Left kidney (tissue), 2 donors: Measurements from ENCODE around the gene CLCN2. TPM values are rescaled to one million over a fixed set of nuclear protein-coding genes. Genes with fewer than 3 reads are reported as not detected.

Source experiments
- DNase-seq: peaks from one replicate; pipeline ENCODE4 v3.0.0-alpha.2; 2013
- polyA plus RNA-seq: library from polyadenylated mRNA; unstranded; fragments of 120-200 nt; gene quantifications from one replicate; pipeline ENCODE4 v1.2.1, GENCODE V29; 2013; ENCODE audit not compliant: insufficient read length

The CLCN2 gene
- polyA plus RNA-seq, 1 donor, result 13.1 TPM

- DNase-seq, result no peak
Observed at GRCh38 chr3:184327171-184327570, 34.2 kb downstream of the CLCN2 start.

DNA sequence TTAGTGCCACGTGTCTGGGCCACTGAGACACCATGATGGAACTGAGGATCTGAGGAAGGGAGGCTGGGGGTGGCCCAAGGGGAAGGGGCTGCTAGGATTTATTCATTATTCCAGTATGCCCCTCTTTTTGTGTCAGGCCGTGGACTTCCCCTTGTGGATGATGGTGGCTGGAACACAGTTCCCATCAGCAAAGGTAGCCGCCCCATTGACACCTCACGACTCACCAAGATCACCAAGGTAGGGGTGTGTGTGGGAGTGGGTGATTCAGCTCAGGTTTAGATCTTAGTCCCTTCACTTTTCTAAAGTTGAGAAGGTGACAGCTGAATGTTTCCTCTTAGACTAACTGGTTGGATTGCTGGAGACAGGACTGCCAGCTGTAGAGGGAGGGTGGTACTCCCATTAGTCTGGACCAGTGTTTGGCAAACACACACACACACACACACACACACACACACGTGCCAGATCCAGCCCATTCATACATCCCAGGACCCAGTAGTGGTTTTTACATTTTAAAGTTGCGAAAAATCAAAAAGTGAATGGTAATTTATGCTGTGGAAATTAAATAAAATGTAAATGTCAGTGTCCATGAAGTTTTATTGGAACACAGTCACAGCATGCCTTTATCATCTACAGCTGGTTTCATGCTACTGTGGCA, 35.6 kb downstream of the CLCN2 start:
- DNase-seq, result no peak

DNA sequence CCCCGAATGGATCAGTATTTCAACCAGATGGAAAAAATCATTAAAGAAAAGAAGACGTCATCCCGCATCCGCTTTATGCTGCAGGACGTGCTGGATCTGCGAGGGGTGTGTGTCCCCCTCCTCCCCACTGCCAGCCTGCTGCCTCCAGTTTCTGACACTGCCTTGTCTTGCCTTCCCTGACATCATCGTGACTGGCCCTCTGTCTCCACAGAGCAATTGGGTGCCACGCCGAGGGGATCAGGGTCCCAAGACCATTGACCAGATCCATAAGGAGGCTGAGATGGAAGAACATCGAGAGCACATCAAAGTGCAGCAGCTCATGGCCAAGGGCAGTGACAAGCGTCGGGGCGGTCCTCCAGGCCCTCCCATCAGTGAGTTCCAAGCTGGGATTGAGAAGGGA, 36.1 kb downstream of the CLCN2 start:
- no peak for DNase-seq

DNA sequence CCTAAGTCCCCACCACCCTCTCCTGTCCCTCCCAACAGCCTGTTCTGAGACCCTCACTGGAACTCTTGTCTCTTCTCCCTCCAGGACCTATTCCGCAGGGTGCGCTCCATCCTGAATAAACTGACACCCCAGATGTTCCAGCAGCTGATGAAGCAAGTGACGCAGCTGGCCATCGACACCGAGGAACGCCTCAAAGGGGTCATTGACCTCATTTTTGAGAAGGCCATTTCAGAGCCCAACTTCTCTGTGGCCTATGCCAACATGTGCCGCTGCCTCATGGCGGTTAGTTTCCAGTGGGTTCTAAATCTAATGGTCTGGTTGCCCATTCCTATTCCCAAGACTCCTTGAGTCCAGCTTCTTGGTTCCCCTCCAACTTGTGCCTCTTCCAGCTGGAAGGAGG, 37.7 kb downstream of the CLCN2 start:
- DNase-seq, result no peak

- DNase-seq, result no peak
Observed at GRCh38 chr3:184322731-184323487, 38.5 kb downstream of the CLCN2 start.

GRCh38 chr3:184321666-184322065, 39.7 kb downstream of the CLCN2 start:
- no peak for DNase-seq

GRCh38 chr3:184320104-184320445, 41.3 kb downstream of the CLCN2 start:
- no peak for DNase-seq

GRCh38 chr3:184317201-184317600, 44.2 kb downstream of the CLCN2 start:
- no peak for DNase-seq

GRCh38 chr3:184316792-184317191, 44.6 kb downstream of the CLCN2 start:
- no peak for DNase-seq

DNA sequence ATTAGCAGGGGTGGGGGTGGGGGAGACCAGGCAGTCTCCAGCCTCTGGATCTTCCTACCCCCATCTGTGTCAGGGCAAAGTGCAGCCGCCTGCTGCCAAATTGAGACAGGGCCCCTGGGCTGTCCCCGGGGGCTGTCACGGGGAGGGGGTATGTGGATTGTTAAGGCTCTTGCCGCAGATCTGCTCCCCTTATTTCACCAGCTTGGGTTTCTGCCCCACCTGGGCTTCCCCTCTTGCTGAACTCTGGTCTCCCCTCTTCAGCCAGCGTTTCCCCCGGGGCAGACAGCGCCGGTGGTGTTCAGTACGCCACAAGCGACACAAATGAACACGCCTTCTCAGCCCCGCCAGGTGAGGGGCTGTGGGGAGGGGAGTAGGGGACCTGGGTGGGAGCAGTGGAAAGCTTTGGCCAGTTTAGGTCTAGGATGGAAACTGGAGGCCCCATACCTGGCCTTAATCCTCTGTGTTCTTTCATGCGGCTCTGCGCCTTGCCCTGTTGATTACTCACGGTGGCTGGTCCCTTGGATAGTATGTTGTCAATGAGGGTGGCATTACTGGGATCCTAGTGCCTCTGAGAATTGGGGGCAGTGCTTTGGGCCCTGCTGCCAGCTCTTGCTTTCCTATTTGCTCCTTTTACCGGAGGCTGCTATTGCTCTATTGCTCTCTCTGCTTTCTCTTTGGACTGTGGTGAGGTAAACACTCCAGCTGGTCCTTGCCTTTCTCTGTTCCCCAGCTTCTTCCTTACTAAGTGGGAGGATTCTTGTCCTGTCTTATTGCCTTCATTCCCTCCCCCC, 45.3 kb downstream of the CLCN2 start:
- no peak for DNase-seq

DNA sequence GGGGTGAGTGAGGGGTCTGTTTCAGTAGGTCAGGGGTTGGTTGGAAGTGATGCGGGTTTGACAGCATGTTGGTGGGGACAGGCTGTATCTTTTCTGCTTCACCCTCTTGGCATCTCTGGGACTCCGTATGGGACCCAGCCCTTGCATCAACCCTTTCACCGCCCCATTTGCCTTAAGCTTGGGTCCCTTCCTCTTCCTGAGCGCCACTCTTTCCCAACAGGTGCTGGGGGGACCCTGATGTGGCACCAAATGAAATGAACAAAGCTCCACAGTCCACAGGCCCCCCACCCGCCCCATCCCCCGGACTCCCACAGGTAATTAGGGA, 45.9 kb downstream of the CLCN2 start:
- no peak for DNase-seq

GRCh38 chr3:184314700-184315542, 46.5 kb downstream of the CLCN2 start:
- peak; percentile 49 for DNase-seq

DNA sequence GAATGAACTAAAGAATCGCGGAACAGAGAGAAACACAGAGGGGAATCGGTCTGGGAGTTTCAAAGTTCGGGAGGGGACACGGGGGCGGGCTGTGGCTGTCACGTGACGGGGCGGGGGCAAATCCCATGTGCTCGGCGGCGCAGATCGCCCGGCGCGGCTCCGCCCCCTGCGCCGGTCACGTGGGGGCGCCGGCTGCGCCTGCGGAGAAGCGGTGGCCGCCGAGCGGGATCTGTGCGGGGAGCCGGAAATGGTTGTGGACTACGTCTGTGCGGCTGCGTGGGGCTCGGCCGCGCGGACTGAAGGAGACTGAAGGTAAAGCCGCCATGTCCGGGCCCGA, 47.1 kb downstream of the CLCN2 start, which contains the start of gene EIF4G1:
TSS of gene EIF4G1 (plus strand) at position 244 of the 337 bp plus-strand sequence. CDS start 1,191 bp downstream, outside the sequence.
- peak; percentile 88 for DNase-seq

DNA sequence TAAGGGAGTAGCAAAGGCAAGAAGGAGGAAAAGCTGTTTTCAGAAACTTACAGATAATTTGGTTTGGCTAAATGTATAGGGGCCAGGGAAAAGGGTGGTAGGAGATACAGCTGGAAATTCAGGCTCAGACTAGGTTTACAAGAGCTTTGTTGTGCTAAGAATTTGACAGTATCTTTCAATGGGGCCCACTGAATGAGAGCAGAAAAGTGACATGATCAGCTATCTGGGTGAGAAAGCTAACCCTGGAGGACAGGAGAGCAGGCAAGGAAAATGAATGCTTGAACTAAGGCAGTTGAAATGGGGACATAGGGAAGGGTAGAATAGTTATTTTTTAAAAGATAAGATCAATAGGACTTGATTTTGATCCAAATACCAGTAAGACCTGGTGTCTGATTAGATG, 49.8 kb downstream of the CLCN2 start:
- DNase-seq, result no peak

- DNase-seq, result no peak
Observed at GRCh38 chr3:184308744-184309143, 52.7 kb downstream of the CLCN2 start.

- DNase-seq, result no peak
Observed at GRCh38 chr3:184307915-184308314, 53.5 kb downstream of the CLCN2 start.

GRCh38 chr3:184306341-184306972, 54.9 kb downstream of the CLCN2 start:
- no peak for DNase-seq

- no peak for DNase-seq
Observed at GRCh38 chr3:184305577-184305976, 55.8 kb downstream of the CLCN2 start.

DNA sequence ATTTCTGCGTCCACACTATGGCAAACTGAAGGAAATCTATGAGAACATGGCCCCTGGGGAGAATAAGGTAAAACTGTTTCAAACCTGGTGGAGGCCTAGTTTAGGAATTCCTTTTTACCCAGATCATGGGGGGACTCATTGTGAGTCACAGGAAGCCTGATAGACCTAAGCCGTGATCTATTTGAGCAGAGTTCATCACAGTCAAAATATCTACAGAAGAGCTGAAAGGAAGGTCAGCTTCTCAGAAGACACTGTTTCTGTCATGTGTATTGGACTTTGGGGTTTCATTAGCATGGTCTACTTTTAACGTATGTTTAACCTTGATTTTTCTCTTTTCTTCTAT, 61.1 kb downstream of the CLCN2 start:
- no peak for DNase-seq

DNA sequence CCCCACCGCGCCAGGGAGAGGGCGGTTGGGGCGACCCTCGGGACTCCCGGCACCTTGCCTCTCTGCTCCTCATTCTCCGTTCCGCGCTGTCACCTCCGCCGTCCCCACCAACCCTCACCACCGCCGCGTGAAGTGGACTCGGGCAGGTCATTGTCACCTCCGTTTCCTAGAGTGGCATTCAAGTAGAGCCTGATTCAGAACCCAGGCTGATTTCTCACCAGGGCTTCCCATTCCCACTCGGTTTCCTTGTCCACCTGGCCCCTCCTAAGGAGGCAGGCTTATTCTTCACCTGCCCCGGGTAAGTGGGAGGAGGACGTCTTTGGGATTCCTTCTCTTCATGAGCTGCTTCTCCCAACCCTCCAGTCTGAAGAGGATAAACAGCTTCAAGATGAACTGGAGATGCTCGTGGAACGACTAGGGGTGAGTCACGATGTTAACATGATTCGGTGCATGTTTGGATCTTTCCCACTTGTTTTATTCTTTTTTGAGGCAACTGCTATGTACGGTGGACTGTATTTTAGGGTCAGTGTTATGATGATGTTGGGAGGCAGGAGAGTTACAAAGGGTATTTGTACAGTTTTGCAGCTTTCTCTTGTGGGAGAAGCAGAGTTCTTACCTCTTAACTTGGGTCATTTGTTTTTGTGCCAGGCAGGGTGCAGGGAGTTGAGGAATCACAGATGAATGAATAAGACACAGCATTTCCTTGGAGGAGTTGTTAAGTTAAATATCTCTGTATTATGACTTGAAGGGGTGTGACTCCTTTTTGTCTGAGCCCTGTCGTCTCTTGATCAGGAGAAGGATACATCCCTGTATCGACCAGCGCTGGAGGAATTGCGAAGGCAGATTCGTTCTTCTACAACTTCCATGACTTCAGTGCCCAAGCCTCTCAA, 61.7 kb downstream of the CLCN2 start:
- no peak for DNase-seq
